DOHH2 (cell line): Measurements from ENCODE around the gene ABTB1.

Experiments
- EZH2phosphoT487 ChIP-seq: fragments of 200-600 bp; sonication (generic); IDR thresholded peaks from 2 replicates; pipeline ENCODE4 v1.6.1; 2017; ENCODE audit warnings: borderline replicate concordance, mild to moderate bottlenecking, antibody characterized with exemption, low read length, moderate library complexity, mixed read lengths
- TF ChIP-seq, protein P1 (sequence below): fragments of 200-600 bp; sonication (generic); IDR thresholded peaks from one replicate; pipeline ENCODE4 v1.5.1; 2014; ENCODE audit warnings: antibody characterized with exemption, mild to moderate bottlenecking, low read depth, low read length; ENCODE audit not compliant: poor library complexity, severe bottlenecking

GRCh38 chr3:127655641-127656040, 17.1 kb upstream of the ABTB1 start:
- TF ChIP-seq, protein P1, sequence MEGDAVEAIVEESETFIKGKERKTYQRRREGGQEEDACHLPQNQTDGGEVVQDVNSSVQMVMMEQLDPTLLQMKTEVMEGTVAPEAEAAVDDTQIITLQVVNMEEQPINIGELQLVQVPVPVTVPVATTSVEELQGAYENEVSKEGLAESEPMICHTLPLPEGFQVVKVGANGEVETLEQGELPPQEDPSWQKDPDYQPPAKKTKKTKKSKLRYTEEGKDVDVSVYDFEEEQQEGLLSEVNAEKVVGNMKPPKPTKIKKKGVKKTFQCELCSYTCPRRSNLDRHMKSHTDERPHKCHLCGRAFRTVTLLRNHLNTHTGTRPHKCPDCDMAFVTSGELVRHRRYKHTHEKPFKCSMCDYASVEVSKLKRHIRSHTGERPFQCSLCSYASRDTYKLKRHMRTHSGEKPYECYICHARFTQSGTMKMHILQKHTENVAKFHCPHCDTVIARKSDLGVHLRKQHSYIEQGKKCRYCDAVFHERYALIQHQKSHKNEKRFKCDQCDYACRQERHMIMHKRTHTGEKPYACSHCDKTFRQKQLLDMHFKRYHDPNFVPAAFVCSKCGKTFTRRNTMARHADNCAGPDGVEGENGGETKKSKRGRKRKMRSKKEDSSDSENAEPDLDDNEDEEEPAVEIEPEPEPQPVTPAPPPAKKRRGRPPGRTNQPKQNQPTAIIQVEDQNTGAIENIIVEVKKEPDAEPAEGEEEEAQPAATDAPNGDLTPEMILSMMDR = no peak
- no peak for TF ChIP-seq EZH2phosphoT487
